Fibroblast of villous mesenchyme (primary cell): ENCODE measurements around the gene KLHDC7B. TPM values are rescaled to one million over a fixed set of nuclear protein-coding genes. Genes with fewer than 3 reads are reported as not detected.

Source experiments
- DNase-seq: peaks from one replicate; pipeline ENCODE4 v3.0.0-alpha.2; 2010; ENCODE audit warnings: low read depth
- H3K4me3 ChIP-seq: 2 replicates; pipeline ENCODE4 v1.5.1; 2011; ENCODE audit warnings: low read depth, mild to moderate bottlenecking, low read length
- total RNA-seq: library from RNA; depleted of rRNA; stranded (reverse); fragments of >200 nt; gene quantifications from 2 replicates; pipeline ENCODE4 v1.2.3, GENCODE V29; 2012
- TF ChIP-seq, protein P1 (sequence below): IDR thresholded peaks from 2 replicates; pipeline ENCODE4 v1.5.1; 2012; ENCODE audit warnings: low read depth, mild to moderate bottlenecking, low read length; ENCODE audit not compliant: insufficient read depth

KLHDC7B gene
- 0.32 TPM in 1 of 2 replicates, not detected in the other for total RNA-seq

DNA sequence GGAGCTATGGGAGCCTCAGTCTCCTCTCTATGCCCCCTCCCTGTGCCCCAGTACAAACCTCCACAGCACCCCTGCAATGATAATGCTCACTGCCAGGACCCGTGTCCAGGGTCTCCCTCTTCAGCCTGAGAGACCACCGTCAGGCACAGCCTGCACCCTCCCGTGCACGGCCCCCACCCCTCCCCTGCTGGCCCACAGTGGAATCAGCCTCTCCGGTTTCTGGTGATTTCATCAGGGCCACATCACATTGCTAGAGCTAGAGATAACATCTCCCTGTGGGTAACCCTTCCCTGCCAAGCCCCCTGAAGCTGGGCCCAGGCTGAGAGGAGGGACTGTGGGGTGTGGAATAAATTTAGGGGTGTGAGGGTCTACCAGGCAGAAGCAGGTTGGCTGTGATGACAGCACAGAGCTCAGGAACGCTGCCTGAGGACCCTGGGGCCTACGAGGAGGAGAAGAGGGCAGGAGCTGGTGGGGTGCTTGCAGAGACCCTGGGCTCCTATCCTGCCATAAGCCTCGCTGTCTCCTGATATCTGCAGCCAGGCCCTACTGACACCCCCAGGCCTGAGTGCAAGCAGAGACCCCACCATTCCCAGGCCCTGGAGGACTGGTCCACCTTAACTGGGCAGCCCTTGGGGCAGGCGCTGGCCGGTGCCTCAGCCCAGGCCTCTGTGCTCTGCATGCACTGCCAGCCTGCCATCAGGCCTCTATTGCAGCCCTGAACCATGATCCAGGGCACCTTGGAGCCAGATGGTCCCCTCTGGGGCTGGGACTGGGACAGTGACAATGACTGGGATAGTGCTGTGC, at the start of gene KLHDC7B:
Gene KLHDC7B (plus strand): TSS at position 378 of the 804 bp plus-strand sequence. CDS start 345 bp downstream, at position 723.
- DNase-seq: peak; percentile 68
- peak within 1 kb of the TSS; percentile 6 for H3K4me3 ChIP-seq
- TF ChIP-seq, protein P1, sequence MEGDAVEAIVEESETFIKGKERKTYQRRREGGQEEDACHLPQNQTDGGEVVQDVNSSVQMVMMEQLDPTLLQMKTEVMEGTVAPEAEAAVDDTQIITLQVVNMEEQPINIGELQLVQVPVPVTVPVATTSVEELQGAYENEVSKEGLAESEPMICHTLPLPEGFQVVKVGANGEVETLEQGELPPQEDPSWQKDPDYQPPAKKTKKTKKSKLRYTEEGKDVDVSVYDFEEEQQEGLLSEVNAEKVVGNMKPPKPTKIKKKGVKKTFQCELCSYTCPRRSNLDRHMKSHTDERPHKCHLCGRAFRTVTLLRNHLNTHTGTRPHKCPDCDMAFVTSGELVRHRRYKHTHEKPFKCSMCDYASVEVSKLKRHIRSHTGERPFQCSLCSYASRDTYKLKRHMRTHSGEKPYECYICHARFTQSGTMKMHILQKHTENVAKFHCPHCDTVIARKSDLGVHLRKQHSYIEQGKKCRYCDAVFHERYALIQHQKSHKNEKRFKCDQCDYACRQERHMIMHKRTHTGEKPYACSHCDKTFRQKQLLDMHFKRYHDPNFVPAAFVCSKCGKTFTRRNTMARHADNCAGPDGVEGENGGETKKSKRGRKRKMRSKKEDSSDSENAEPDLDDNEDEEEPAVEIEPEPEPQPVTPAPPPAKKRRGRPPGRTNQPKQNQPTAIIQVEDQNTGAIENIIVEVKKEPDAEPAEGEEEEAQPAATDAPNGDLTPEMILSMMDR: peak; percentile 42

DNA sequence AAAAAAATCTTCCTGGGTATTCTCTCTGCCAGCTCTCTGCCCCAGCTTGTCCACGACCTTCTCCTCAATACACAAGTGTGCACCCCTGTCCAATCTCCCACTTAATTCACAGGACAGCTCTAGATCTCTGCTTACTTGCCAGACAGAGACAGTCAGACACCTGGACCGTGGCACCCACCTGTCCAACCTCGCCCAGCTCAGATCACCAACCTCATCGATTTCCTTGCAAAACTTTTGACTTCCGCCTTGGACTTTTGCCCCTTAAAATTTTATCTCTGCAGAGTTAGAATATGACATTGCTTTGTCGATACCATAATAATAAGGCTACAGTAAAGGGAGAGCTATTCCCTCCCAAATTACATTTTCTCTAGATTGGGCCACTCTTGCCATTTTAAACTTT, 48.6 kb upstream of the KLHDC7B start:
- TF ChIP-seq, protein P1: no peak
- no peak overlapping the region for H3K4me3 ChIP-seq
- DNase-seq: no peak

DNA sequence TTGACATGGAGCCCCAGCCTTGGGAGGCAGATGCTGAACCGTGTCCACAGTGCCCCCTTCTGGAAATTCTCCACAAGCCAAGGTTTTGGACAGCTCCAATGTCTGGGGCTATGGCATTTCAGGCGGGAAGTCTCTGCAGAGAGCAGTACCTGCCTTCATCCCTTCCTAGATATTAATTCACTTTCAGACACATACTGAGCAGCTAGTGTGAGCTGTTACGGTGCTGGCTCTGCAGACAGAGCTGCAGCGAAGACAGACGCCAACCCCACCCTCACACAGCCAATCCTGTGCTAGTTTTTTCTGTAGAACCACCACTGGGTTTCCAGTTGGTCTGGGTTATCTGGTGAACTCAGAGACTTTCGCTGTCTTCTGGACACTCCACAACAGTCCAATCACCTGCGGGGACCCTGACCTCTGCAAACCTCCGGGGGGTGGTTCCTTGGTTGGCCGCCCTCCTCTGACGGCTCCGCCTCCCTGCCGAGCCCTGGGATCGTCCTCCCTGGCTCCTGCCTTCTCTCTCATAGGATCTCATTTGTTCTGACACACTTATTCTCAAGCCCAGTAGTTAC, 47.3 kb upstream of the KLHDC7B start:
- TF ChIP-seq, protein P1: peak; percentile 75
- peak; percentile 63 for DNase-seq
- no peak overlapping the region for H3K4me3 ChIP-seq

DNA sequence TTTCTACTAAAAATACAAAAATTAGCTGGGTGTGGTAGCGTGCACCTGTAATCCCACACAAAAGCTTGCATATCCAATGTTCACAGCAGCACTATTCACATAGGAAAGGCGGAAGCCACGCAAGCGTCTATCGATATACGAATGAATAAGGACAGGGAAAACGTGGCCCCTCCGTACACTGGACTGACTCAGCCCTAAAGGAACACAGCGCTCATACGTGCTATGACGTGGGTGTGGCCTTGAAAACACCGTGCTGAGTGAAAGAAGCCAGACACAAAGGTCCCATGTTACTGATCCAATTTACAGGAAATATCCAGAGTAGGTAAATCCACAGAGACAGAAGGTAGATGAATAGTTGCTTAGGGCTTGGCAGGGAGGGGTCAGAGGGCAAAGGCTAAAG, 45.2 kb upstream of the KLHDC7B start:
- H3K4me3 ChIP-seq: no peak overlapping the region
- TF ChIP-seq, protein P1: no peak

DNA sequence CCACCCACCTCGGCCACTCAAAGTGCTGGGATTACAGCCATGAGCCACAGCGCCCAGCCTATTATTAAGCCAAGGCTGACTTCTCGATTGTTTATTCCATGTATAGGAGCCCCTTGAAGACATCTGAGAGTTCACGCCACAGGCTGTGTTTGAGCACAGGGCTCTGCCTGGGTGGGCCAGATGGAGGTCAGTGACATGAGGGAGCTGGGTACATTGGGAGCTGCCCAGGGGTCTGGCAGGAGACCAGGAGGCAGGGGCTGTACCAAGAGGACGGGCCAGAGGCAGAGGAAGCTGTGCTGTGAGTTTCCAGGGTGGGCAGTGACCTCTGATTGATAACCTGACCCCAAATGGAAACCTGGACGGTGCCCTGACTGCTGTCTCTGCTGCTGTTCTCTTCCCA, 43.6 kb upstream of the KLHDC7B start:
- no peak overlapping the region for H3K4me3 ChIP-seq
- no peak for DNase-seq

More for the DNA sequence above, 45.2 kb upstream of the KLHDC7B start:
- no peak for DNase-seq

DNA sequence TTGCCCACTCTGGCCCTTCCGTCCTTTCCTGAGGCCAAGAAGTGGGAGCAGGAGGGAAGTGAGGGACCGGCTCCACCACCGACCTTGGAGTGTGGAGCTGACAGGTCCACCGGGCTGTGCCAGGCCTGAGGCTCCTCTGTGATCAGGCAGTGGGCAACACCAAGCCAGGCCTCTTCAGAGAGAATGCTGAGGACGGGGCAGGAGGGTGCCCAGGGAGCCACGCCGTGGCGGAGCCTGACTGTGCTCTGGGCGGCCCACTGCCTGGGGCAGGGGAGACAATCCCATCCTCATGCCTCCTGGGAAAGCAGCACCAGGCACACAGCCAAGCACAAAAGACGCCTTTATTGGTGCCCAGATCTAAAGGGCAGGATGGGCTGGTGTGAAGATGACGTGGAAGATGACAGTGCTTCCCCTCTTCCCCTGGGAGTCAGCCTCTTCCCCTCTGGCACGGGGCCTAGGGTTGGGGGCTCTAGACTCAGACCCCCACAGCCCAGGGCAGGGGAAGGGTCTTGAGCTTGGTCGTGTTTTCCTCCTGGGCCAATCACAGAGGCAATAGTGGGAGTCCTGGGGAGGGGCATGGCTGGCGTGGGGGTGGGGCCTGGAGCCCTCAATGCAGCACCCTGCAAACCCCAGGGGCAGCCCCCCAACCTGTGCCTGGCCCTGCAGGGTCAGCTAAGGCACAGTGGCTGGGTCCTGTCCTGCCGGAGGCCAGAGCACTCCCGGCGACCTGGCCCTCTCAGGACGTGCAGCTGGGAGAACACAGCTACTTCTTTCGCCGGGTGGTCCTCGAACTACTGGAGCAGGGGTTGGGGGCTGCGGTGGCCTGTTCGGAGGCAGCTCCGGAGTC, 42.8 kb upstream of the KLHDC7B start:
- no peak for DNase-seq
- no peak overlapping the region for H3K4me3 ChIP-seq

More for the DNA sequence above, 43.6 kb upstream of the KLHDC7B start:
- TF ChIP-seq, protein P1: no peak

More for the DNA sequence above, 42.8 kb upstream of the KLHDC7B start:
- TF ChIP-seq, protein P1: no peak
